HTERT RPE-1 (cell line): ENCODE results near the gene LIME1.

ENCODE experiments used
- in situ Hi-C: fragments of 300-500 bp; cut with MboI; formaldehyde crosslinking; loops from 4 replicates; pipeline ENCODE4 v1.14.3; 2020; ENCODE audit warnings: low sequenced_read_pairs

LIME1 gene

GRCh38 chr20:63737945-63738686, 1.7 kb downstream of the LIME1 start:
- in situ Hi-C loops: no loop called here

DNA sequence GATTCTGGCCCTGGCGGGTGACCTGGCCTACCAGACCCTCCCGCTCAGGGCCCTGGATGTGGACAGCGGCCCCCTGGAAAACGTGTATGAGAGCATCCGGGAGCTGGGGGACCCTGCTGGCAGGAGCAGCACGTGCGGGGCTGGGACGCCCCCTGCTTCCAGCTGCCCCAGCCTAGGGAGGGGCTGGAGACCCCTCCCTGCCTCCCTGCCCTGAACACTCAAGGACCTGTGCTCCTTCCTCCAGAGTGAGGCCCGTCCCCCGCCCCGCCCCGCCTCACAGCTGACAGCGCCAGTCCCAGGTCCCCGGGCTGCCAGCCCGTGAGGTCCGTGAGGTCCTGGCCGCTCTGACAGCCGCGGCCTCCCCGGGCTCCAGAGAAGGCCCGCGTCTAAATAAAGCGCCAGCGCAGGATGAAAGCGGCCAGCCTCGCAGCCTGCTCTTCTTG, 2.2 kb downstream of the LIME1 start:
- in situ Hi-C loops: no loop called here

DNA sequence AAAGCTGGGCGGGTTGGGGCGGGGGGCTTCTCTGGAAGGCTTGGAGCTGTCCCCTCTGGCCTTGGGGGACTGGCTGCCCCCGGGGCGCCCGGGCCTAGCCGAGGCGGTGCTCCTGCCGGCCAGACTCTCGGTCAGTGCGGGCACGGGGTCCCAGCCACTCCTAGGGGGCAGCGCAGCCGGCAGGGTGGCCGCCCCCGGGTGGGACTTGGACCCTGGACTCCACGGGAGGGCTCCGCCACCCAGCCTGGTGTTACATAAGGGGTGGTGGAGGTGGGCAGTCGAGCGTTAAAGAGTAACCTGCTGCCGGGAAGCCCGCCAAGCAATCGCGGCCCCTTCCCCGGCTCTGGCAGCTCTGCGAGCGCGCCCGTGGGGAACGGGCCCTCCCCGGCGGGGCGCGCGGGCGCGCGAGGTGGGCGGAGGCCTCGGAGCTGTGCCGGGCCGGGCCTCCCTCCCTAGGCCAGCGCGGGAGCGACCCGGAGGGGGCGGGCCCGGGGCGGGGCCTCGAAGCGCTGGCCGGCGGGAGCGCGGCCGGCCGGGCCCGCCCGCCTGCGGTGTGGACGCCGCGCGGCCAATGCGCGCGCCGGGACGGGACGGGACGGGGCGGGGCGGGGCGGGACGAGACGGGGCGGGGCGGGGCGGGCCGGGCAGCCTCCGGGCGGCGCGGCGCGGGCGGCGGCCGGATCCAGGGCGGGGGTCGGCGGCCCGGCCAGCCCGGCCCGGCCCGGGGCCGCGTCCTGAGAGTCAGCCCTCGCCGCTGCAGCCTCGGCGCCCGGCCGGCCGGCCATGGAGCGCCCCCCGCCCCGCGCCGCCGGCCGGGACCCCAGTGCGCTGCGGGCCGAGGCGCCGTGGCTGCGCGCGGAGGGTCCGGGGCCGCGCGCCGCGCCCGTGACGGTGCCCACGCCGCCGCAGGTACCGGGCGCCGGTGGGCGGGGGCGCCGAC, 2.9 kb downstream of the LIME1 start, which contains the start of gene SLC2A4RG:
Gene SLC2A4RG, plus strand, starts transcription at position 647 of the 940 bp plus-strand sequence. Its CDS starts 137 bp downstream, at position 784.
- in situ Hi-C loops: no loop called here

GRCh38 chr20:63740070-63740626, 3.7 kb downstream of the LIME1 start:
- in situ Hi-C loops: no loop called here

DNA sequence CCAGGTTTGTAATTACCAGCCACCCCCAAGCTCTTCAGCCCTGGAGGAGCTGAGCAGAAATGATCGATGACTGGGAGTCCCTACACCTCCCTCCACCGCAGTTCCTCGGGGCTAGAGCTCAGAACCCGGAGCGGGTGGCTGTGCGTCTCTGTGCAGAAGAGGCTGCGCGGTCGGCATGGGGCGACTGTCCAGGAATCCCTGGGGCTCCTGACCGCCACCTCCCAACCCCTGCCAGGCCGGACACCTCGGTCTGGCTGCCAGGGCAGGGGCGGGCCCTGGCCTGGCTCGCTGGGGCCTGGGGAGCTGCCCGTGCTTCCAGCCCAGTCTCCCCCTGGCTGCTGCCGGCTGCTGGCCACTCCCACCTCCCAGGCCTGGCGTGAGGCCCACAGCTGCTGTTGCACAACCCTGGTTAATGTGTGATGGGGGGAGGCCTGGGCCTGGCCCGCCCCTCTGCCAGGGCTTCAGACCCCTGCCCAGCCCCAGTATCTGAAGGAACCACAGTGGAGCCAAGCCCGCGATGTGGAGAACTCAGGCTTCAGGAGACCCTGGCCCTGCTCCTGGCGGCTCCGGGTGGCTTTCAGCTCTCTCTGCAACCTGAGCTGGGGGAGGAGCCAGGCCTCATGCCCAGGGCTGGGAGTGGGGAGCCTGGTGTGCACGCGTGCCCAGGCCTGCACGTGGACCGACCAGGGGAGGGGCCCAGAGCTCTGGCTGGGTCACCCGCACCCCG, 4.3 kb downstream of the LIME1 start:
- in situ Hi-C loops: no loop called here

GRCh38 chr20:63741354-63741675, 4.9 kb downstream of the LIME1 start:
- in situ Hi-C loops: no loop called here

GRCh38 chr20:63741676-63742380, 5.4 kb downstream of the LIME1 start:
- in situ Hi-C loops: no loop called here

DNA sequence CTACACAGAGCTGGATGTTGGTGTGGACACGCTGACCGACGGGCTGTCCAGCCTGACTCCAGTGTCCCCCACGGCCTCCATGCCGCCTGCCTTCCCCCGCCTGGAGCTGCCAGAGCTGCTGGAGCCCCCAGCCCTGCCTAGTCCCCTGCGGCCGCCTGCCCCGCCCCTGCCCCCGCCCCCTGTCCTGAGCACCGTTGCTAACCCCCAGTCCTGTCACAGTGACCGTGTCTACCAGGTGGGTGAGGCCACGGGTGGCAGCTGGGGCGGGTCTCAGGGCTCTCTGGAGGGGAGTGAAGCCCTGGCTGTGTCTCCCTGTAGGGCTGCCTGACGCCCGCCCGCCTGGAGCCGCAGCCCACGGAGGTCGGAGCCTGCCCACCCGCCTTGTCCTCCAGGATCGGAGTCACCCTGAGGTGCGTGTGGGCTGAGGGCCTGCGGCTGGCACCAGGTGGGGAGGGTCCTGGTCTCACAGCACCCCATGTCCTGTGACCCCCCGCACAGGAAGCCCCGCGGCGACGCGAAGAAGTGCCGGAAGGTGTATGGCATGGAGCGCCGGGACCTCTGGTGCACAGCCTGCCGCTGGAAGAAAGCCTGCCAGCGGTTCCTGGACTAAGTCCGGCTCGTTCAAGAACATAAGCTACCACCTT, 6.0 kb downstream of the LIME1 start:
- in situ Hi-C loops: no loop called here

- in situ Hi-C loops: no loop called here
These were observed 6.9 kb downstream of the LIME1 start for GRCh38 chr20:63743210-63743970.

DNA sequence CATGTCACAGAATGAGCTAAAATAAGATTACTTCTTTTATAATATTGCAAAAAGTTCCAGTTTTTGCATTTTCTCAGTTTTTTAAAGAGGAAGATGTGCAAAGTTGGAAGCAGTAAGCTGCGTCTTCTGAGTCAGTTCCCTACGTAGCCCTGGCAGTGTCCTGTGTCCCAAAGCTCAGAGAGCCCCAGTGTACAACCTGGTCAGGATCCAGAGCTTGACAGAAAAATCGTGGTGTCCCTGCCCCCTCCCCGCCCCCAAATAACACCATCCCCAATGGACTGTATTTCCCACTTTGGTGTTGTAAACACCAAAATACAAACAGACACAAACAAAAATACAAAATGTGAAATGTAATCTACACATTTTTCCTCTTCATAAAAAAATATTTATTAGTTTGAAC, 7.7 kb downstream of the LIME1 start:
- in situ Hi-C loops: no loop called here

- in situ Hi-C loops: no loop called here
These were observed 8.3 kb downstream of the LIME1 start for GRCh38 chr20:63744574-63745423.

GRCh38 chr20:63745424-63745805, 9.0 kb downstream of the LIME1 start:
- in situ Hi-C loops: no loop called here

- in situ Hi-C loops: no loop called here
These were observed 9.7 kb downstream of the LIME1 start for GRCh38 chr20:63745961-63746731.

- in situ Hi-C loops: no loop called here
These were observed 10.4 kb downstream of the LIME1 start for GRCh38 chr20:63746751-63747315.

- in situ Hi-C loops: no loop called here
These were observed 11.2 kb downstream of the LIME1 start for GRCh38 chr20:63747622-63748069.

GRCh38 chr20:63748070-63748933, 11.8 kb downstream of the LIME1 start:
- in situ Hi-C loops: no loop called here
